Activated CD4-positive, alpha-beta T cell treated with anti-CD3 and anti-CD28 coated beads for 4 hours (primary cell): ENCODE data around the gene SLC16A8.
"Not testable (repeated sequence)": the region's sequence is repeated elsewhere in the genome, so short reads cannot be mapped to it uniquely, and the experiment has no call there.

Source experiments
- DNase-seq, 2 donors: peaks; one replicate each; pipeline ENCODE4 v3.0.0-alpha.2; 2020

The SLC16A8 gene

GRCh38 chr22:38041760-38042487 lies 42.1 kb downstream of the SLC16A8 start:
- no peak for DNase-seq

GRCh38 chr22:38040953-38041759 lies 42.8 kb downstream of the SLC16A8 start:
- DNase-seq: no peak

GRCh38 chr22:38038890-38039812 lies 44.8 kb downstream of the SLC16A8 start:
- no peak for DNase-seq

- no peak for DNase-seq
These were observed 45.6 kb downstream of the SLC16A8 start for GRCh38 chr22:38038426-38038825.

GRCh38 chr22:38037367-38038150 lies 46.4 kb downstream of the SLC16A8 start:
- DNase-seq: not testable (repeated sequence)

- no peak for DNase-seq
These were observed 47.5 kb downstream of the SLC16A8 start for GRCh38 chr22:38036392-38037062.

- no peak for DNase-seq
These were observed 48.5 kb downstream of the SLC16A8 start for GRCh38 chr22:38035530-38035885.

- no peak for DNase-seq
These were observed 49.0 kb downstream of the SLC16A8 start for GRCh38 chr22:38034884-38035529.

GRCh38 chr22:38034278-38034882 lies 49.6 kb downstream of the SLC16A8 start:
- no peak for DNase-seq

- DNase-seq: no peak
These were observed 50.3 kb downstream of the SLC16A8 start for GRCh38 chr22:38033522-38034277.

GRCh38 chr22:38032681-38033521 lies 51.1 kb downstream of the SLC16A8 start:
- no peak for DNase-seq

- DNase-seq: no peak
These were observed 52.5 kb downstream of the SLC16A8 start for GRCh38 chr22:38031491-38031890.

- DNase-seq: no peak
These were observed 53.5 kb downstream of the SLC16A8 start for GRCh38 chr22:38030311-38031133.

GRCh38 chr22:38029901-38030300 lies 54.1 kb downstream of the SLC16A8 start:
- no peak for DNase-seq

- no peak for DNase-seq
These were observed 54.6 kb downstream of the SLC16A8 start for GRCh38 chr22:38029370-38029769.

GRCh38 chr22:38028344-38029130 lies 55.4 kb downstream of the SLC16A8 start:
- DNase-seq: no peak
